ENCODE results near the gene ARSB. TPM values are rescaled to one million over a fixed set of nuclear protein-coding genes. Genes with fewer than 3 reads are reported as not detected.

The ARSB gene
- total RNA-seq, 1 experiment from 2014 or later: 11.4 TPM

- H3K4me1 Mint-ChIP-seq: peaks cover 3 to 8% of the 10 kb centered on the region in 2 experiments; a peak in 1 of 4 replicates
- Histone ChIP-seq H2BK15ac (ENCODE audit: low read depth, low read length) (no peak overlapping the region), H2BK12ac (ENCODE audit: insufficient read length, low read depth, low read length) (no peak overlapping the region), H3T11ph (ENCODE audit: low read length) (no peak overlapping the region), H4K91ac (ENCODE audit: insufficient read length, low read depth, low read length) (no peak overlapping the region), H3K23me2 (ENCODE audit: insufficient read length, low read depth, low read length, poor library complexity, severe bottlenecking) (no peaks in the 10 kb centered on the region), H3K4me2 (ENCODE audit: insufficient read depth, insufficient read length, low read length) (no peak overlapping the region), H4K20me1 (ENCODE audit: control insufficient read depth, insufficient read depth, insufficient read length) (no peaks in the 10 kb centered on the region), H3K27me3 (ENCODE audit: insufficient read depth, low read length) (no peaks in the 10 kb centered on the region), H3K56ac (ENCODE audit: insufficient read length, low read depth, low read length) (no peak overlapping the region), H3K9ac (ENCODE audit: extremely low read depth, insufficient read length, low read length) (no peak overlapping the region), H2BK20ac (ENCODE audit: low read depth, low read length, poor library complexity, severe bottlenecking) (no peak overlapping the region), H3K79me2 (ENCODE audit: insufficient read depth, low read length) (no peaks in the 10 kb centered on the region), H2BK5ac (ENCODE audit: insufficient read length, low read length) (no peak overlapping the region), H3K27ac (ENCODE audit: insufficient read length, low read depth, low read length) (no peak overlapping the region), H2AFZ (ENCODE audit: low read length) (no peak overlapping the region), H3K4ac (ENCODE audit: low read depth, low read length) (no peak overlapping the region), H2BK120ac (ENCODE audit: low read depth, low read length, poor library complexity, severe bottlenecking) (no peak overlapping the region), H3K23ac (ENCODE audit: insufficient read length, low read depth, low read length) (no peak overlapping the region), H3K18ac (ENCODE audit: insufficient read length, low read depth, low read length) (no peak overlapping the region), H3K14ac (ENCODE audit: insufficient read depth, low read length) (no peak overlapping the region), H4K8ac (replicated peaks; ENCODE audit: insufficient read length, low read depth, low read length) (no peak overlapping the region), H2AK5ac (ENCODE audit: insufficient read length, low read length) (no peak overlapping the region), H3K79me1 (ENCODE audit: insufficient read depth, low read depth, low read length, poor library complexity, severe bottlenecking) (no peaks in the 10 kb centered on the region), H3K9me3 (ENCODE audit: control insufficient read depth, low read depth, low read length) (no peaks in the 10 kb centered on the region), H4K5ac (ENCODE audit: insufficient read length, low read depth, low read length) (no peak overlapping the region), H3K4me1 (ENCODE audit: insufficient read depth, low read length) (no peaks in the 10 kb centered on the region; the same call in 1 of the 2 replicates)
- H3K36me3 Mint-ChIP-seq (ENCODE audit: insufficient read depth in 1 of 3, low read depth in 3 of 3): peaks cover 0 to 4% (median 0%) of the 10 kb centered on the region in 3 experiments; a peak in 2 of 7 replicates
- H3K27ac Mint-ChIP-seq: no peak overlapping the region
- H3K27me3 Mint-ChIP-seq (ENCODE audit: low read depth): peaks cover 3% of the 10 kb centered on the region; the same call in 1 of the 2 replicates
- no CpG with 5 or more reads among the region's 3 CpGs for WGBS (ENCODE audit: extremely low coverage, insufficient read length, low lambda C conversion rate)
- no peaks in the 10 kb centered on the region; a peak in 1 of 5 replicates for H3K9me3 Mint-ChIP-seq
- TF ChIP-seq CTCF (conservative IDR thresholded peaks at IDR 0.05): no peak
- no peak for DNase-seq
- no peak overlapping the region for H3K4me3 Mint-ChIP-seq
Observed at GRCh38 chr5:78760366-78760765, 224.7 kb downstream of the ARSB start.

Measured in H9 (cell line).